Measurements from ENCODE around the gene SCD5.

- TF ChIP-seq CTCF (conservative IDR thresholded peaks at IDR 0.05; ENCODE audit: low read length) (no peak), EZH2phosphoT487 (IDR thresholded peaks at IDR 0.05; ENCODE audit: borderline replicate concordance, low read depth, low read length) (no peak)
Measured at GRCh38 chr4:82797040-82797404, 1.6 kb downstream of the SCD5 start.

Data from OCI-LY7 (cell line).